A549 (cell line): Measurements from ENCODE around the gene RIMOC1. TPM values are rescaled to one million over a fixed set of nuclear protein-coding genes. Genes with fewer than 3 reads are reported as not detected.
A peak's percentile ranks its signal among the peaks of the same experiment; 100 is the strongest.

ENCODE experiments used
- ATAC-seq, 2 experiments: fragments of 200-7000 bp in 1 of 2; fragments of >200 bp in 1 of 2; cut with Nextera tagmentation in 1 of 2; cut with Tn5 transposase in 1 of 2; 3 replicates each; pipeline versions ENCODE4 v1.8.0 to v1.9.1; 2018 to 2020; ENCODE audit warnings: mild to moderate bottlenecking in 1 of 2, moderate library complexity in 1 of 2
- CTCF ChIA-PET: fragments of 300-600 bp; sonication (Branson Sonifier 250); formaldehyde crosslinking; extraction: SDS; loops from one replicate; lab custom pipeline; 2021; ENCODE audit warnings: antibody characterized with exemption, inconsistent platforms; lab: Yijun Ruan, JAX
- POLR2A ChIA-PET: fragments of 350-600 bp; formaldehyde crosslinking; extraction: SDS; loops from one replicate; lab custom pipeline; 2021; ENCODE audit warnings: antibody characterized with exemption, inconsistent platforms; lab: Yijun Ruan, JAX
- DNase-seq, 2 experiments: peaks; one replicate each; pipeline versions ENCODE4 v3.0.0 to v3.0.0-alpha.2; 2011 to 2016; ENCODE audit warnings: low read depth in 1 of 2, low spot score in 1 of 2
- FAIRE-seq: peaks from 2 replicates; lab custom pipeline; 2011; peaks lifted over from hg19 to GRCh38; lab: Jason Lieb, UNC
- H3K27ac ChIP-seq, 2 experiments: fragments of >200 bp; sonication (Bioruptor Twin); formaldehyde crosslinking; 3 replicates each; pipeline ENCODE4 v1.5.1; 2016 to 2017
- H3K4me1 ChIP-seq: fragments of >200 bp; sonication (Bioruptor Twin); formaldehyde crosslinking; 3 replicates; pipeline ENCODE4 v1.6.1; 2016
- H3K4me2 ChIP-seq: fragments of >200 bp; sonication (Bioruptor Twin); formaldehyde crosslinking; 3 replicates; pipeline ENCODE4 v1.6.1; 2016
- H3K4me3 ChIP-seq: fragments of >200 bp; sonication (Bioruptor Twin); formaldehyde crosslinking; 3 replicates; pipeline ENCODE4 v1.5.1; 2016
- H3K9me3 ChIP-seq: fragments of >200 bp; sonication (Bioruptor Twin); formaldehyde crosslinking; 3 replicates; pipeline ENCODE4 v1.6.1; 2016
- BHLHE40 ChIP-seq: IDR thresholded peaks from 2 replicates; pipeline ENCODE4 v1.6.1; 2012; ENCODE audit warnings: low read depth, low read length, inconsistent platforms
- CBX2 ChIP-seq: fragments of 200-600 bp; sonication (generic); IDR thresholded peaks from 2 replicates; pipeline ENCODE4 v1.6.1; 2016; ENCODE audit warnings: low read depth, mild to moderate bottlenecking, borderline replicate concordance
- CBX8 ChIP-seq: fragments of 200-600 bp; sonication (generic); IDR thresholded peaks from 2 replicates; pipeline ENCODE4 v1.6.1; 2016
- CEBPB ChIP-seq, 2 experiments: fragments of >200 bp in 1 of 2; sonication (Bioruptor Twin) in 1 of 2; formaldehyde crosslinking in 1 of 2; IDR thresholded peaks; 2 replicates each; pipeline ENCODE4 v1.6.1; 2012 to 2016
- E2F6 ChIP-seq: IDR thresholded peaks from 2 replicates; pipeline ENCODE4 v1.6.1; 2012; ENCODE audit warnings: low read depth, borderline replicate concordance
- EP300 ChIP-seq, 2 experiments: fragments of >200 bp; sonication (Bioruptor Twin); formaldehyde crosslinking; IDR thresholded peaks; 2 replicates in 1 of 2; 3 replicates in 1 of 2; pipeline ENCODE4 v1.6.1; 2016 to 2017
- FOSL2 ChIP-seq, 2 experiments: fragments of 450-650 bp in 1 of 2; fragments of >200 bp in 1 of 2; sonication (Bioruptor Twin) in 1 of 2; formaldehyde crosslinking; IDR thresholded peaks; 2 replicates each; pipeline versions ENCODE4 v1.5.0 to v1.6.1; 2016 to 2020; ENCODE audit warnings: mild to moderate bottlenecking in 1 of 2, moderate library complexity in 1 of 2
- GATA3 ChIP-seq: IDR thresholded peaks from 2 replicates; pipeline ENCODE4 v1.6.1; 2012; ENCODE audit warnings: borderline replicate concordance
- HOXA7 ChIP-seq: fragments of 250-450 bp; sonication (Bioruptor Pico); IDR thresholded peaks from 2 replicates; pipeline ENCODE4 v1.5.0; 2020; ENCODE audit warnings: mild to moderate bottlenecking, moderate library complexity
- HOXB5 ChIP-seq: fragments of 250-450 bp; sonication (Bioruptor Pico); IDR thresholded peaks from 2 replicates; pipeline ENCODE4 v1.5.0; 2020; ENCODE audit warnings: mild to moderate bottlenecking, moderate library complexity
- JUN ChIP-seq, 2 experiments: fragments of >200 bp; sonication (Bioruptor Twin); formaldehyde crosslinking; IDR thresholded peaks; 2 replicates in 1 of 2; 3 replicates in 1 of 2; pipeline ENCODE4 v1.6.1; 2016 to 2017
- JUNB ChIP-seq: fragments of >200 bp; sonication (Bioruptor Twin); formaldehyde crosslinking; IDR thresholded peaks from 2 replicates; pipeline ENCODE4 v1.6.1; 2016
- KDM1A ChIP-seq: fragments of 200-600 bp; sonication (generic); IDR thresholded peaks from 2 replicates; pipeline ENCODE4 v1.6.1; 2016; ENCODE audit warnings: low read depth, mild to moderate bottlenecking
- KDM5A ChIP-seq: fragments of 200-600 bp; sonication (generic); IDR thresholded peaks from 2 replicates; pipeline ENCODE4 v1.6.1; 2016; ENCODE audit warnings: antibody characterized with exemption, mild to moderate bottlenecking
- MAZ ChIP-seq: fragments of 150-350 bp; IDR thresholded peaks from 2 replicates; pipeline ENCODE4 v1.6.1; 2014; ENCODE audit warnings: antibody characterized with exemption, low read depth, low read length, borderline replicate concordance
- NFE2L2 ChIP-seq: fragments of 150-350 bp; conservative IDR thresholded peaks from 2 replicates; pipeline ENCODE4 v1.6.1; 2014; ENCODE audit warnings: low read length
- PHF8 ChIP-seq: fragments of 200-600 bp; sonication (generic); IDR thresholded peaks from 2 replicates; pipeline ENCODE4 v1.6.1; 2016; ENCODE audit warnings: low read depth, mild to moderate bottlenecking, antibody characterized with exemption, moderate library complexity, borderline replicate concordance
- POLR2A ChIP-seq: IDR thresholded peaks from 2 replicates; pipeline ENCODE4 v1.6.1; 2012; ENCODE audit warnings: mild to moderate bottlenecking, low read length
- POLR2AphosphoS2 ChIP-seq: conservative IDR thresholded peaks from 2 replicates; pipeline ENCODE4 v1.6.1; 2012; ENCODE audit warnings: low read length, improper control_type of control experiment, inconsistent platforms
- RARB ChIP-seq: fragments of 250-450 bp; sonication (Bioruptor Pico); IDR thresholded peaks from 2 replicates; pipeline ENCODE4 v1.8.0; 2021; ENCODE audit warnings: mild to moderate bottlenecking, moderate library complexity
- RCOR1 ChIP-seq: fragments of 150-350 bp; IDR thresholded peaks from 2 replicates; pipeline ENCODE4 v1.6.1; 2014; ENCODE audit warnings: antibody characterized with exemption, low read length, low read depth
- SREBF2 ChIP-seq: fragments of 450-650 bp; IDR thresholded peaks from 2 replicates; pipeline ENCODE4 v1.6.1; 2014; ENCODE audit warnings: mild to moderate bottlenecking, moderate library complexity
- TFCP2L1 ChIP-seq: fragments of 250-450 bp; sonication (Bioruptor Pico); IDR thresholded peaks from 2 replicates; pipeline ENCODE4 v1.5.0; 2021; ENCODE audit warnings: mild to moderate bottlenecking
- TP53 ChIP-seq: fragments of 250-450 bp; sonication (Bioruptor Pico); IDR thresholded peaks from 2 replicates; pipeline ENCODE4 v1.5.0; 2021; ENCODE audit warnings: mild to moderate bottlenecking, moderate library complexity
- ZC3H11A ChIP-seq: fragments of 450-650 bp; IDR thresholded peaks from 2 replicates; pipeline ENCODE4 v1.6.1; 2014; ENCODE audit warnings: antibody characterized with exemption, mild to moderate bottlenecking
- WGBS: methylation state at CpG from one replicate; pipeline ENCODE4 v1.1.6; 2017; ENCODE audit errors: missing lambda C conversion rate; 5-methylcytosine and 5-hydroxymethylcytosine counted together
- polyA plus RNA-seq, 4 experiments: library from polyadenylated mRNA; depleted of rRNA in 3 of 4; stranded (reverse); fragments of >200 nt; fragmentation: RNase III in 1 of 4; extraction: RNeasy Plus Mini Kit Qiagen cat#74134 plus additional on column Dnase treatment in 1 of 4; gene quantifications; 2 replicates in 3 of 4; 3 replicates in 1 of 4; pipeline ENCODE4 v1.2.3, GENCODE V29; 2011 to 2017
- TF ChIP-seq, protein P1 (sequence below): fragments of >200 bp; sonication (Bioruptor Twin); formaldehyde crosslinking; IDR thresholded peaks from 2 replicates; pipeline ENCODE4 v1.6.1; 2016
- TF ChIP-seq, protein P2 (sequence below): fragments of >200 bp; sonication (Bioruptor Twin); formaldehyde crosslinking; IDR thresholded peaks from 3 replicates; pipeline ENCODE4 v1.6.1; 2016

RIMOC1 gene
- polyA plus RNA-seq, 2 of the 4 experiments (the other 2 are of a cell fraction), result 14.5 to 38.4 TPM

GRCh38 chr5:41903382-41903891 lies 707 bp upstream of the RIMOC1 start:
- H3K9me3 ChIP-seq, result no peaks in the 10 kb centered on the region
- H3K27ac ChIP-seq, result no peak overlapping the region
- ChIA-PET CTCF (no interaction called here), POLR2A (interaction anchor here (1.0 to 2.2 kb wide), 8 partner anchors 8 to 1046 kb away, joined by 3 to 27 read pairs (median 4); partner anchors contain the start of gene FBXO4)
- no peak for TF ChIP-seq ZC3H11A
- no peak for TF ChIP-seq BHLHE40
- TF ChIP-seq HOXA7 (CRISPR knock-in tag), result no peak
- no peak for TF ChIP-seq KDM1A
- TF ChIP-seq CBX8, result no peak
- TF ChIP-seq KDM5A, result no peak
- peak; percentile 64; the same call in 1 of the 2 replicates for TF ChIP-seq PHF8
- DNase-seq (no peak), ATAC-seq (no peak), FAIRE-seq (no peak)
- WGBS, result 13% methylated on average over 8 of the region's 8 CpGs
- H3K4me1 ChIP-seq, result peaks cover 14% of the 10 kb centered on the region
- H3K4me3 ChIP-seq, result peak overlapping the region; percentile 90
- H3K4me2 ChIP-seq, result peak overlapping the region; percentile 87

DNA sequence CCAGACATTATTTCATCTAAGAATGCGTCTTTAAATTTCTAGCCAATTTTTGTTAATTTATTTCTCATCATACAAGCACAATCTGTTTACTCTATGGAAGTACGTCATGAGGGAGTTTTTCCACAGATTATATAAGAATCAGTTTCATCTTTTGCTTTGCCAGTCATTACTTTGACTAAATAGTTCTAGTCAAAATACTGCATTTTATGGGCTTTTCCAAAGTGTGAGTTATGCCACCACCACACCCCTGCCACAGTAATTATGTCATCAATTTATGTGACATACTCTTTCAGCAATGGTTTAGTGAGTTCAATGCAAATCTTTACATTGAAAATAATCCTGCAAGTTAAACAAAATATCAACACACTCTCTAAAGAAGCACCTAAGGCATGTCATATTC lies 2.0 kb downstream of the RIMOC1 start:
- no peak for TF ChIP-seq SREBF2
- no peak for TF ChIP-seq JUNB
- TF ChIP-seq KDM1A, result no peak
- no peak for TF ChIP-seq HOXB5 (CRISPR knock-in tag)
- TF ChIP-seq ZC3H11A, result no peak
- no peak for TF ChIP-seq E2F6
- no peak for TF ChIP-seq JUN (IDR thresholded peaks at IDR 0.05)
- TF ChIP-seq NFE2L2, result no peak
- TF ChIP-seq KDM5A, result no peak
- TF ChIP-seq TFCP2L1 (CRISPR knock-in tag), result no peak
- no peak for TF ChIP-seq HOXA7 (CRISPR knock-in tag)
- ATAC-seq, result no peak
- 91% methylated on average over 2 of the region's 2 CpGs for WGBS
- FAIRE-seq, result no peak
- DNase-seq, result no peak
- H3K4me3 ChIP-seq, result no peak overlapping the region
- peaks cover 14% of the 10 kb centered on the region for H3K4me1 ChIP-seq
- ChIA-PET CTCF (no interaction called here), POLR2A (no interaction called here)
- H3K9me3 ChIP-seq, result no peaks in the 10 kb centered on the region
- H3K27ac ChIP-seq, result no peak overlapping the region
- no peak overlapping the region for H3K4me2 ChIP-seq

DNA sequence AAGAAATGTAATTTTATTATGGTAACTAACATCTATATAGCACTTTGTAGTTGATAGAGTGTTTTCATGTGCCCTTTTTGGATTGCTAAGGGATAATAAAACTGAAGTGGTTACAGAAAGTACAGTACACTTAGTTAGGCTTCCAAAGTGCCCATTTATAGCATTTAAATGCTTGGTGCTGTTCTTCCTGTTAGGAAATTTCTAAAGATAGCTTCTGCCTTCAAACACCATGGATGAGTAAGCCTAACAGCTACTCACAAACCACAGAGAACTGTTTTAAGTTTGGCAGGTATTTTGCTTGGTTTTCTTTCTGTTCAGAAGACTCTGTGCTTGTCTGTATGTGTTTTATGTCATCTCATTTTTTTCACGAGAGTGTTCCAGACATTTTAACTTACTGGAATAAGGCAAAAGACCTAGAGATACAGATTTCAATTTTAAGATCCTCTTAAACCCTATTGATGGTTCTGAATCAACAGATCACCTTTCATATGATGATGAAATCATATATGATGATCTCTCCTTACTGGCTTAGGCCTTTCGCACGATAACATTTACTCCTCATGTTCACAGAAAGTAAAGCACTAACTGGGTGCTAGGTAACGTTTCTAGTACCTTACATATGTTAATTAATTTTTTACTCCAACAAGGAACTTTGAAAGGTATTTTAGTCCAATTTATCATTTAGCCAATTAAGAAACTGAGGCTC lies 4.4 kb downstream of the RIMOC1 start:
- no peak for DNase-seq
- 90% methylated on average over 4 of the region's 4 CpGs for WGBS
- Histone ChIP-seq H3K4me2 (no peak overlapping the region), H3K9me3 (no peaks in the 10 kb centered on the region), H3K4me1 (peaks cover 8% of the 10 kb centered on the region), H3K4me3 (no peak overlapping the region), H3K27ac (no peak overlapping the region)
- TF ChIP-seq MAZ (no peak), JUN (IDR thresholded peaks at IDR 0.05) (no peak), POLR2A (no peak), RARB (CRISPR knock-in tag) (no peak), TP53 (no peak), RCOR1 (no peak), FOSL2 (IDR thresholded peaks at IDR 0.05) (no peak), FOSL2 (CRISPR knock-in tag; IDR thresholded peaks at IDR 0.05) (no peak), EP300 (IDR thresholded peaks at IDR 0.05) (no peak), POLR2AphosphoS2 (no peak), ZC3H11A (no peak), CEBPB (IDR thresholded peaks at IDR 0.05) (no peak), CBX2 (no peak), GATA3 (no peak)
- TF ChIP-seq, protein P1, sequence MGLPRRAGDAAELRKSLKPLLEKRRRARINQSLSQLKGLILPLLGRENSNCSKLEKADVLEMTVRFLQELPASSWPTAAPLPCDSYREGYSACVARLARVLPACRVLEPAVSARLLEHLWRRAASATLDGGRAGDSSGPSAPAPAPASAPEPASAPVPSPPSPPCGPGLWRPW, result no peak
- TF ChIP-seq, protein P2, sequence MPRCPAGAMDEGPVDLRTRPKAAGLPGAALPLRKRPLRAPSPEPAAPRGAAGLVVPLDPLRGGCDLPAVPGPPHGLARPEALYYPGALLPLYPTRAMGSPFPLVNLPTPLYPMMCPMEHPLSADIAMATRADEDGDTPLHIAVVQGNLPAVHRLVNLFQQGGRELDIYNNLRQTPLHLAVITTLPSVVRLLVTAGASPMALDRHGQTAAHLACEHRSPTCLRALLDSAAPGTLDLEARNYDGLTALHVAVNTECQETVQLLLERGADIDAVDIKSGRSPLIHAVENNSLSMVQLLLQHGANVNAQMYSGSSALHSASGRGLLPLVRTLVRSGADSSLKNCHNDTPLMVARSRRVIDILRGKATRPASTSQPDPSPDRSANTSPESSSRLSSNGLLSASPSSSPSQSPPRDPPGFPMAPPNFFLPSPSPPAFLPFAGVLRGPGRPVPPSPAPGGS, result no peak
- ChIA-PET POLR2A (no interaction called here), CTCF (no interaction called here)
- no peak for ATAC-seq
- FAIRE-seq, result no peak
